Mesenchymal stem cell (in vitro differentiated cells and primary cell): ENCODE results near the gene TNFRSF25.
A peak's percentile ranks its signal among the peaks of the same experiment; 100 is the strongest.

Source experiments
- DNase-seq: peaks from one replicate; pipeline ENCODE4 v3.0.0-alpha.2; 2013
- H2AFZ ChIP-seq: one replicate; pipeline ENCODE4 v1.6.1; 2013; ENCODE audit warnings: low read depth, mild to moderate bottlenecking, control low read depth, inconsistent platforms, low read length, moderate library complexity
- H2AK5ac ChIP-seq: 2 replicates; pipeline ENCODE4 v1.6.1; 2013; ENCODE audit warnings: low read length, moderate library complexity, mild to moderate bottlenecking, inconsistent platforms; ENCODE audit not compliant: severe bottlenecking
- H2BK120ac ChIP-seq: one replicate; pipeline ENCODE4 v1.6.1; 2013; ENCODE audit warnings: low read depth, mild to moderate bottlenecking, inconsistent platforms, low read length, moderate library complexity
- H2BK12ac ChIP-seq, 2 experiments: one replicate each; pipeline ENCODE4 v1.6.1; 2013; ENCODE audit warnings: inconsistent platforms in 2 of 2, low read length in 2 of 2, mild to moderate bottlenecking in 2 of 2, moderate library complexity in 2 of 2, control low read depth in 1 of 2
- H2BK15ac ChIP-seq: one replicate; pipeline ENCODE4 v1.6.1; 2013; ENCODE audit warnings: mild to moderate bottlenecking, low read depth, inconsistent platforms; ENCODE audit not compliant: poor library complexity, severe bottlenecking
- H2BK5ac ChIP-seq: 2 replicates; pipeline ENCODE4 v1.6.1; 2013; ENCODE audit warnings: low read depth, mild to moderate bottlenecking, low read length, control low read depth, inconsistent platforms; ENCODE audit not compliant: poor library complexity, severe bottlenecking
- H3K14ac ChIP-seq, 2 experiments: one replicate each; pipeline ENCODE4 v1.6.1; 2013; ENCODE audit warnings: inconsistent platforms in 2 of 2, low read length in 2 of 2, control low read depth in 1 of 2, mild to moderate bottlenecking in 1 of 2, moderate library complexity in 1 of 2
- H3K18ac ChIP-seq, 2 experiments: one replicate each; pipeline ENCODE4 v1.6.1; 2013; ENCODE audit warnings: inconsistent platforms in 2 of 2, low read length in 2 of 2, control low read depth in 1 of 2, low read depth in 1 of 2, mild to moderate bottlenecking in 1 of 2
- H3K23ac ChIP-seq, 2 experiments: one replicate each; pipeline ENCODE4 v1.6.1; 2013; ENCODE audit warnings: inconsistent platforms in 2 of 2, low read length in 2 of 2, mild to moderate bottlenecking in 2 of 2, moderate library complexity in 2 of 2, control low read depth in 1 of 2
- H3K27ac ChIP-seq: 2 replicates; pipeline ENCODE4 v1.5.1; 2013; ENCODE audit warnings: mild to moderate bottlenecking, moderate library complexity, low read length, control low read depth, inconsistent platforms; ENCODE audit not compliant: poor library complexity, severe bottlenecking
- H3K27me3 ChIP-seq, 2 experiments: 2 replicates each; pipeline versions ENCODE4 v1.6.1 to v1.7.0; 2013; ENCODE audit warnings: low read length in 2 of 2, mild to moderate bottlenecking in 2 of 2, moderate library complexity in 2 of 2, control low read depth in 1 of 2, inconsistent platforms in 1 of 2; ENCODE audit not compliant: control insufficient read depth in 1 of 2, insufficient read depth in 1 of 2
- H3K36me3 ChIP-seq, 2 experiments: 2 replicates each; pipeline versions ENCODE4 v1.6.1 to v1.7.0; 2013; ENCODE audit warnings: low read length in 2 of 2, control low read depth in 1 of 2, inconsistent platforms in 1 of 2, low read depth in 1 of 2, mild to moderate bottlenecking in 1 of 2; ENCODE audit not compliant: insufficient read depth in 2 of 2, control insufficient read depth in 1 of 2
- H3K4ac ChIP-seq, 2 experiments: one replicate each; pipeline ENCODE4 v1.6.1; 2013; ENCODE audit warnings: inconsistent platforms in 2 of 2, low read length in 2 of 2, mild to moderate bottlenecking in 2 of 2, moderate library complexity in 2 of 2, control low read depth in 1 of 2, low read depth in 1 of 2
- H3K4me1 ChIP-seq: 2 replicates; pipeline ENCODE4 v1.6.1; 2013; ENCODE audit warnings: low read depth, low read length, control low read depth; ENCODE audit not compliant: control insufficient read depth, insufficient read depth
- H3K4me2 ChIP-seq: 2 replicates; pipeline ENCODE4 v1.6.1; 2013; ENCODE audit warnings: low read length, mild to moderate bottlenecking, inconsistent platforms; ENCODE audit not compliant: poor library complexity, severe bottlenecking
- H3K4me3 ChIP-seq, 2 experiments: 2 replicates each; pipeline versions ENCODE4 v1.5.1 to v1.7.0; 2013; ENCODE audit warnings: low read length in 2 of 2, mild to moderate bottlenecking in 2 of 2, control low read depth in 1 of 2, low read depth in 1 of 2; ENCODE audit not compliant: insufficient read depth in 1 of 2
- H3K79me1 ChIP-seq: replicated peaks from 2 replicates; pipeline ENCODE4 v1.6.1; 2013; ENCODE audit warnings: mild to moderate bottlenecking, control low read depth, low read length, inconsistent platforms; ENCODE audit not compliant: poor library complexity, severe bottlenecking
- H3K9ac ChIP-seq: 2 replicates; pipeline ENCODE4 v1.7.0; 2013; ENCODE audit warnings: mild to moderate bottlenecking, low read length, moderate library complexity
- H3K9me3 ChIP-seq: 2 replicates; pipeline ENCODE4 v1.7.0; 2013; ENCODE audit warnings: mild to moderate bottlenecking, low read length; ENCODE audit not compliant: control insufficient read depth
- H4K8ac ChIP-seq: one replicate; pipeline ENCODE4 v1.6.1; 2013; ENCODE audit warnings: inconsistent platforms, mild to moderate bottlenecking, low read length, moderate library complexity
- H4K91ac ChIP-seq: one replicate; pipeline ENCODE4 v1.6.1; 2013; ENCODE audit warnings: mild to moderate bottlenecking, low read length, inconsistent platforms
- WGBS: methylation state at CpG from one replicate; pipeline ENCODE4 v1.1.7; 2013; ENCODE audit warnings: mixed read lengths; 5-methylcytosine and 5-hydroxymethylcytosine counted together

TNFRSF25 gene

GRCh38 chr1:6500544-6501278 is 34.7 kb upstream of the TNFRSF25 start:
- no peak for DNase-seq

GRCh38 chr1:6499296-6499695 is 33.3 kb upstream of the TNFRSF25 start:
- 91% methylated on average over 4 of the region's 4 CpGs for WGBS

More at GRCh38 chr1:6500544-6501278, 34.7 kb upstream of the TNFRSF25 start:
- H3K27me3 ChIP-seq = peaks cover 0 to 24% of the 10 kb centered on the region in 2 experiments
- H3K9ac ChIP-seq = no peak overlapping the region
- H3K23ac ChIP-seq = no peak overlapping the region
- 91% methylated on average over 27 of the region's 27 CpGs for whole genome bisulfite sequencing
- peaks cover 19% of the 10 kb centered on the region for H3K4me1 ChIP-seq
- H2BK12ac ChIP-seq = no peak overlapping the region
- H2AFZ ChIP-seq = no peak overlapping the region
- no peak overlapping the region for H2BK5ac ChIP-seq
- H3K9me3 ChIP-seq = no peaks in the 10 kb centered on the region
- no peak overlapping the region for H3K14ac ChIP-seq
- no peak overlapping the region for H3K4ac ChIP-seq
- no peak overlapping the region for H3K4me2 ChIP-seq
- no peak overlapping the region for H2BK120ac ChIP-seq
- no peaks in the 10 kb centered on the region for H3K36me3 ChIP-seq
- no peak overlapping the region for H3K4me3 ChIP-seq
- no peak overlapping the region for H2BK15ac ChIP-seq
- H3K79me1 ChIP-seq = peaks cover 7% of the 10 kb centered on the region
- no peak overlapping the region for H3K27ac ChIP-seq
- no peak overlapping the region for H4K8ac ChIP-seq
- no peak overlapping the region for H2AK5ac ChIP-seq
- no peak overlapping the region for H3K18ac ChIP-seq
- no peak overlapping the region for H4K91ac ChIP-seq

GRCh38 chr1:6498576-6499111 is 32.7 kb upstream of the TNFRSF25 start:
- Histone ChIP-seq H2BK120ac (no peak overlapping the region), H3K9me3 (no peaks in the 10 kb centered on the region), H3K79me1 (peaks cover 12% of the 10 kb centered on the region), H3K4me1 (peaks cover 29% of the 10 kb centered on the region), H2BK5ac (no peak overlapping the region), H3K4ac (no peak overlapping the region), H3K9ac (no peak overlapping the region), H3K27me3 (peaks cover 0 to 16% of the 10 kb centered on the region in 2 experiments), H2BK15ac (peak overlapping the region; percentile 68), H3K23ac (no peak overlapping the region), H2BK12ac (no peak overlapping the region), H3K4me2 (no peak overlapping the region), H2AFZ (peak overlapping the region; percentile 10), H3K36me3 (no peaks in the 10 kb centered on the region), H4K91ac (no peak overlapping the region), H2AK5ac (no peak overlapping the region), H3K27ac (no peak overlapping the region), H3K18ac (no peak overlapping the region), H3K4me3 (no peak overlapping the region), H3K14ac (peak overlapping the region in 1 of 2 experiments; percentile 49), H4K8ac (no peak overlapping the region)
- DNase-seq = no peak
- 82% methylated on average over 11 of the region's 13 CpGs for WGBS

More at GRCh38 chr1:6499296-6499695, 33.3 kb upstream of the TNFRSF25 start:
- H2AFZ ChIP-seq = peak overlapping the region; percentile 1
- H4K8ac ChIP-seq = no peak overlapping the region
- no peak overlapping the region for H3K4ac ChIP-seq
- DNase-seq = no peak
- no peak overlapping the region for H2BK5ac ChIP-seq
- H3K36me3 ChIP-seq = no peaks in the 10 kb centered on the region
- H3K27ac ChIP-seq = no peak overlapping the region
- no peak overlapping the region for H3K18ac ChIP-seq
- H2BK12ac ChIP-seq = peak overlapping the region in 1 of 2 experiments; percentile 9
- no peak overlapping the region for H3K4me3 ChIP-seq
- peaks cover 29% of the 10 kb centered on the region for H3K4me1 ChIP-seq
- no peak overlapping the region for H2BK120ac ChIP-seq
- no peak overlapping the region for H3K23ac ChIP-seq
- H3K27me3 ChIP-seq = peaks cover 0 to 16% of the 10 kb centered on the region in 2 experiments
- peaks cover 12% of the 10 kb centered on the region for H3K79me1 ChIP-seq
- no peaks in the 10 kb centered on the region for H3K9me3 ChIP-seq
- H3K4me2 ChIP-seq = no peak overlapping the region
- no peak overlapping the region for H4K91ac ChIP-seq
- no peak overlapping the region for H3K14ac ChIP-seq
- H2AK5ac ChIP-seq = no peak overlapping the region
- H2BK15ac ChIP-seq = no peak overlapping the region
- H3K9ac ChIP-seq = no peak overlapping the region

GRCh38 chr1:6497867-6498575 is 32.0 kb upstream of the TNFRSF25 start:
- no peak overlapping the region for H2AK5ac ChIP-seq
- H3K4me1 ChIP-seq = peaks cover 30% of the 10 kb centered on the region
- H3K14ac ChIP-seq = no peak overlapping the region
- no peak overlapping the region for H3K27ac ChIP-seq
- no peak overlapping the region for H3K4ac ChIP-seq
- peaks cover 0 to 2% of the 10 kb centered on the region in 2 experiments for H3K36me3 ChIP-seq
- peaks cover 0 to 16% of the 10 kb centered on the region in 2 experiments for H3K27me3 ChIP-seq
- H3K18ac ChIP-seq = no peak overlapping the region
- H3K4me3 ChIP-seq = peak overlapping the region; percentile 72 to 82
- no peak overlapping the region for H2AFZ ChIP-seq
- H2BK15ac ChIP-seq = no peak overlapping the region
- H3K79me1 ChIP-seq = peaks cover 13% of the 10 kb centered on the region
- no peak overlapping the region for H2BK120ac ChIP-seq
- H3K23ac ChIP-seq = no peak overlapping the region
- peak overlapping the region in 1 of 2 experiments; percentile 6 for H2BK12ac ChIP-seq
- H4K8ac ChIP-seq = peak overlapping the region; percentile 33
- peak overlapping the region; percentile 68 for H3K9ac ChIP-seq
- no peak for DNase-seq
- no peaks in the 10 kb centered on the region for H3K9me3 ChIP-seq
- no peak overlapping the region for H2BK5ac ChIP-seq
- no peak overlapping the region for H4K91ac ChIP-seq
- WGBS = 62% methylated on average over 17 of the region's 20 CpGs
- H3K4me2 ChIP-seq = peak overlapping the region; percentile 84
